GM12873 (cell line): Measurements from ENCODE around the gene ACOT12.

ENCODE experiments used
- TF ChIP-seq, protein P1 (sequence below): IDR thresholded peaks from 2 replicates; pipeline ENCODE4 v1.5.1; 2012; ENCODE audit warnings: low read depth, mild to moderate bottlenecking, moderate library complexity, low read length, control low read depth; ENCODE audit not compliant: insufficient read depth; ENCODE audit errors: missing control alignments

Gene ACOT12

DNA sequence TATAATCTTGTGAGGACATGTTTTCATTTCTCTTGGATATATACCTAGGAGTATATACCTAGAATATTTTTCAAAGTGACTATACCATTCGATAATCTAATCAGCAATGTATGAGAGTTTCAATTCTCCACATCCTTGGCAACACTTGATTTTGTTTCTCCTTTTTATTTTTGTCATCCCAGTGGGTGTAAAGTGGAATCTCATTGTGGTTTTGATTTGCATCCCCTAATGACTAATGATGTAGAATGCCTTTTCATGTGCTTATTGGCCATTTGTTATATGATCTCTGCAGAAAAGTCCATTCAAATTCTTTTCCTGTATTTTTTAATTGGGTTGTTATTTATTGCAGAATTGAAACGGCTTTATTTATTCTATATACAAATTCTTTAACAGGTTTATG lies 77.4 kb downstream of the ACOT12 start:
- TF ChIP-seq, protein P1, sequence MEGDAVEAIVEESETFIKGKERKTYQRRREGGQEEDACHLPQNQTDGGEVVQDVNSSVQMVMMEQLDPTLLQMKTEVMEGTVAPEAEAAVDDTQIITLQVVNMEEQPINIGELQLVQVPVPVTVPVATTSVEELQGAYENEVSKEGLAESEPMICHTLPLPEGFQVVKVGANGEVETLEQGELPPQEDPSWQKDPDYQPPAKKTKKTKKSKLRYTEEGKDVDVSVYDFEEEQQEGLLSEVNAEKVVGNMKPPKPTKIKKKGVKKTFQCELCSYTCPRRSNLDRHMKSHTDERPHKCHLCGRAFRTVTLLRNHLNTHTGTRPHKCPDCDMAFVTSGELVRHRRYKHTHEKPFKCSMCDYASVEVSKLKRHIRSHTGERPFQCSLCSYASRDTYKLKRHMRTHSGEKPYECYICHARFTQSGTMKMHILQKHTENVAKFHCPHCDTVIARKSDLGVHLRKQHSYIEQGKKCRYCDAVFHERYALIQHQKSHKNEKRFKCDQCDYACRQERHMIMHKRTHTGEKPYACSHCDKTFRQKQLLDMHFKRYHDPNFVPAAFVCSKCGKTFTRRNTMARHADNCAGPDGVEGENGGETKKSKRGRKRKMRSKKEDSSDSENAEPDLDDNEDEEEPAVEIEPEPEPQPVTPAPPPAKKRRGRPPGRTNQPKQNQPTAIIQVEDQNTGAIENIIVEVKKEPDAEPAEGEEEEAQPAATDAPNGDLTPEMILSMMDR, result no peak

DNA sequence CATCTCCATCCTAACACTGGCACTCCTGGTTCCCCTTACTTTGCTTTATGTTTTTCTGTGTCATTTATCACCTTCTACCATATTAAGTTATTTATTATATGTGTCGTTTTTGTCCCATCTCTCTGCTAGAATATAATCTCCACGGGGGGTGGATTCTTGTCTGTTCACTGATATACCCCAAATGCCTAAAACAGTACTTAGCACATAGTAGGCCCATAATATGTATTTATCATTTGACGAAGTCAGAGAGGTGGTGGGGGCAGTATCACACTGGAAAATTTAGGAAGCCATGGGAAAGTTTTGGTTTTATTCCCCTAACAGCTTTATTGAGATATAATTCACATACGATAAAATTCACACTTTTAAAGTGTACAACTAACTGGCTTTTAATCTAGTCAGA lies 78.1 kb downstream of the ACOT12 start:
- TF ChIP-seq, protein P1, result no peak

DNA sequence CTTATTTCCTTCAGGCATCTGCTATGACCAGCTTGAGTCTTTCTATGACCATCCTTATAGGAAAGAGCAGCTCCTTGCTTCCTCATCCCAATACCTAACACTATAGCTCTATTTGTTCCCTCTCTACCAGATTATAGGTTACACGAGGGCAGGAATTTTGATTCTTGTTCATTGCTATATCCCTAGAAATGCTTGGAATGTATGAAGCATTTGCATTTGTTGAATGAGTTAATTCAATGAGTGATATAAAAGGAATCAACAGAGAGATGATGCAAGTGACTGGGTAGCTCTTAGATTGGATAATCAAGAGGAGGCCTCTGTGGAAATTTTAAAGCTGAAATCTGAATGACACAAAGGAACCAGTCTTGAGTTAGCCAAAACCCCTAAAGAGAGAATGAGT lies 78.6 kb downstream of the ACOT12 start:
- TF ChIP-seq, protein P1, result no peak

DNA sequence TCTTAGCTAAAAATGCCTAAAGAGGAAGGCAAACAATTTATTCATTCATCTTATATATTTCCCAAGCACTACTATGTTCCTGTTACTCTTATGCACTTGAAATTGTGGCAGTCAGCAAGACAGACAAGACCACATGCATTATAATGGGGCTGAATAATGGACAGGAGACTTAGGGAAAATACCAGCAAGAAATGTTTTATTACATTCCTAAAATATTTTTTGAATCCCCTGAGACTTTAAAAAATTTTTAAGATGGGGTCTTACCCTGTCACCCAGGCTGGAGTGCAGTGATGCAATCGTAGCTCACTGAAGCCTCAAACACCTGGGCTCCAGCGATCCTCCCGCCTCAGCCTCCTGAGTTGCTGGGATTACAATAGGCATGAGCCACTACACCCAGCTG lies 79.4 kb downstream of the ACOT12 start:
- TF ChIP-seq, protein P1, result no peak

DNA sequence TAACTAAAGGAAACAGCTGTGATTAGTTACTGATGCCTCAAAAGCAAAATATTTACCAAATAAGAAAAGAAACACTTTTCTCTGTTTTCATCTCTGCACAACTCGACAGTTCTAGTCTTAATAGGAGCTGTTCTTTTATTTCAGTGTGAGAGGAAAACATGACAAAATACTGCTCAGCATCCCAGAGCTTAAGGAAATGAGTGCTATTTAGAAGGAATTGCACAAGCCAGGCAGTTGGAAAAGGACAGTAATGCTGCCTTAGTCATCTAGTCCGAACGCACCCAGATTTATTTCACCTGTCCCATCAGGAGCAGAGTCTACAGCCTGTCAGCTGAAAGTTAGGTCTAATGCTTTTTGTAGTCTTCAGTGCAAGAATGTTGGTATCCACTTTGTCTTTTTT lies 80.2 kb downstream of the ACOT12 start:
- TF ChIP-seq, protein P1, result no peak

DNA sequence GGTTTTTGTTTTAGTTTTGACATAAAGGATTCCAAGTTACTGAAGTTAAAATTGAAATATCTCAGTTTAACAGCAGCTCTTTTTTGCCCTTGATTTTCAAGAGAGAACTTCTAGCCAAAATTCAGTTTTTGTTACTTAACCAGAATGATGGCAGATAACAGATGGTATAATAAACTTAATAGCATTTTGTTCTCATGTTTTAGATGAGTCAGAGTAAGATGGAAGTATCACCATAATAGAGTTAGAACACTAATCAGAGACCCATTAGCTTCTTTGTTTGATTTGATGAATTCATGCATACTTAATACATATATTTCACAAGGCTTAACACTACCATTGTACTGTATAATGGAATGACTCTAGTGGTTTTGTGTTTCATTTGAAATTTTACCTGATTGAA lies 80.7 kb downstream of the ACOT12 start:
- TF ChIP-seq, protein P1, result no peak

DNA sequence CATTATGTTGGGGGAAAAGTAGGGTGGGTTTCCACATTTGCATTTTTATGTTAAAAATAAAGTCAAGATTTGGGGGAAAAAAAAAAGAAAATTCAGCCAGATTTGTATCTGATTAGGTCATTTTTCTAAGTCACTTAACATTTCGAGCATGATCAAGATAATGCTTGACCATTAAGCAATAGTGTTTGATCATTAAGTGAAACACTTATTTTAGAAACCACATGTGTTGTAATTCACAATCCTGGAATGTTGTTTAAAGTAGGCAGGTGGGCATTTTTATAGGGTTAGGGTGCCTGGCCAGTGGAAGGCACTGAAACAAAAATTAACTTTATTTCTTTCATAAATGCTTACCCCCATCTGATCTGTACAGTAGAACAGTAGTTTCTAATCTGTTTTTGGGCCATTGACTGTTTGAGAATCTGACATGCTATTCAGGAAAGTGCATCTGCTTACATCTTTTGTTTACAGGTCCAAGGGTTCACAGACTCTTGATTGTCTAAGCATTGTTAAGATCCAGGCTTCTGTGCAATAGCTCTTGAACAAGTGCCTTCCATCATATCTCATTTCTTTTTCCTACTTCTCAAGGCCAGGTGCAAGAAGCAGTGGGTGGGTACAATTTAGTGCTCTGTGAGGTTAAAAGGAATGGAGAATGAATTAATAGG lies 83.4 kb downstream of the ACOT12 start:
- TF ChIP-seq, protein P1, result no peak
